Measurements from ENCODE around the gene TWIST2. TPM values are rescaled to one million over a fixed set of nuclear protein-coding genes. Genes with fewer than 3 reads are reported as not detected.

The TWIST2 gene
- polyA plus RNA-seq, 1 of the 3 experiments (the other 2 are of a cell fraction), result 19.5 TPM

GRCh38 chr2:238893349-238894000, 45.6 kb downstream of the TWIST2 start:
- CTCF ChIA-PET, result interaction anchor here (0.6 to 1.1 kb wide), 2 partner anchors 19 to 142 kb away, joined by 3 read pairs; no protein-coding TSS in a partner anchor

More at GRCh38 chr2:238893349-238894000, 45.6 kb downstream of the TWIST2 start:
- no peak for TF ChIP-seq USF1 (IDR thresholded peaks at IDR 0.05; ENCODE audit: borderline replicate concordance, low read depth)
- TF ChIP-seq MEF2A (IDR thresholded peaks at IDR 0.05; ENCODE audit: borderline replicate concordance, low read depth), result no peak
- no peak for TF ChIP-seq IRF3 (IDR thresholded peaks at IDR 0.05; ENCODE audit: low read depth, low read length)
- TF ChIP-seq GATA2 (CRISPR knock-in tag; IDR thresholded peaks at IDR 0.05), result no peak
- no peak for TF ChIP-seq SMC3 (IDR thresholded peaks at IDR 0.05; ENCODE audit: low read depth, low read length)
- TF ChIP-seq GABPA (IDR thresholded peaks at IDR 0.05; ENCODE audit: low read depth), result no peak
- no peak for TF ChIP-seq PBX3 (IDR thresholded peaks at IDR 0.05)
- TF ChIP-seq USF2 (IDR thresholded peaks at IDR 0.05; ENCODE audit: borderline replicate concordance, low read depth, low read length), result no peak
- no peak for TF ChIP-seq FOXJ3 (CRISPR knock-in tag; IDR thresholded peaks at IDR 0.05)
- TF ChIP-seq POLR2AphosphoS5 (IDR thresholded peaks at IDR 0.05; ENCODE audit: low read depth, low read length), result no peak
- no peak for TF ChIP-seq TEAD4 (IDR thresholded peaks at IDR 0.05; ENCODE audit: borderline replicate concordance, insufficient read depth)
- no peak for TF ChIP-seq TCF12 (IDR thresholded peaks at IDR 0.05)
- no peak for TF ChIP-seq REST (IDR thresholded peaks at IDR 0.05; ENCODE audit: low read depth, low read length)
- no peak for TF ChIP-seq CTCF (IDR thresholded peaks at IDR 0.05)
- no peak for TF ChIP-seq TAF1 (IDR thresholded peaks at IDR 0.05; ENCODE audit: borderline replicate concordance, low read depth, low read length)
- no peak for TF ChIP-seq EZH2phosphoT487 (IDR thresholded peaks at IDR 0.05; ENCODE audit: borderline replicate concordance, low read depth)
- Histone ChIP-seq H4K20me1 (ENCODE audit: insufficient read depth) (no peaks in the 10 kb centered on the region), H3K79me2 (ENCODE audit: insufficient read depth) (no peaks in the 10 kb centered on the region), H3K36me3 (replicated peaks in 1 of 2; ENCODE audit: control insufficient read depth in 1 of 2, insufficient read depth in 2 of 2, low read length in 1 of 2) (no peaks in the 10 kb centered on the region), H3K9me3 (no peaks in the 10 kb centered on the region), H3K27ac (ENCODE audit: low read depth in 2 of 2, low read length in 1 of 2) (no peak overlapping the region), H3K9me2 (no peaks in the 10 kb centered on the region), H3K4me1 (ENCODE audit: control insufficient read depth in 1 of 2, insufficient read depth in 2 of 2, low read depth in 1 of 2, low read length in 1 of 2) (no peaks in the 10 kb centered on the region), H2AFZ (ENCODE audit: low read depth) (no peak overlapping the region), H3K27me3 (ENCODE audit: insufficient read depth) (no peaks in the 10 kb centered on the region), H3K9ac (no peak overlapping the region), H3K4me2 (no peak overlapping the region), H3K4me3 (ENCODE audit: low read depth in 2 of 2, low read length in 1 of 2) (no peak overlapping the region), H3F3A (replicated peaks; ENCODE audit: insufficient read depth) (no peaks in the 10 kb centered on the region)
- POLR2A ChIA-PET, result no interaction called here
- no peak for DNase-seq
- WGBS (ENCODE audit: low lambda C conversion rate), result 91% methylated on average over 21 of the region's 30 CpGs
